K562 (cell line): ENCODE measurements around the gene TBC1D16.

Experiments
- ARID3B ChIP-seq: fragments of 250-450 bp; sonication (Bioruptor Pico); IDR thresholded peaks from 2 replicates; pipeline ENCODE4 v1.4.0; 2020; ENCODE audit warnings: borderline replicate concordance
- CEBPB ChIP-seq: fragments of 450-650 bp; IDR thresholded peaks from 2 replicates; pipeline ENCODE4 v1.6.1; 2016; ENCODE audit warnings: missing genetic modification characterization, missing compliant biosample characterization
- CTCF ChIP-seq, 3 experiments: IDR thresholded peaks in 2 of 3; conservative IDR thresholded peaks in 1 of 3; 2 replicates each; pipeline ENCODE4 v1.5.1; 2011 to 2012; ENCODE audit warnings: low read length in 3 of 3, mild to moderate bottlenecking in 3 of 3, control low read depth in 2 of 3, improper control_type of control experiment in 1 of 3, inconsistent platforms in 1 of 3, low read depth in 1 of 3, mixed read lengths in 1 of 3, moderate library complexity in 1 of 3; ENCODE audit not compliant: insufficient read depth in 2 of 3
- REST ChIP-seq, 2 experiments: fragments of 450-650 bp; formaldehyde crosslinking in 1 of 2; IDR thresholded peaks; 2 replicates each; pipeline versions ENCODE4 v1.4.0 to v1.6.1; 2014 to 2020; ENCODE audit warnings: mild to moderate bottlenecking in 2 of 2, borderline replicate concordance in 1 of 2, low read depth in 1 of 2

- TF ChIP-seq CTCF (IDR thresholded peaks at IDR 0.05 in 2 of 3, conservative IDR thresholded peaks at IDR 0.05 in 1 of 3; ENCODE audit: insufficient read depth in 2 of 3, low read depth in 1 of 3, low read length in 3 of 3) = no peak
- TF ChIP-seq ARID3B (CRISPR knock-in tag) = no peak
- TF ChIP-seq CEBPB (tag) = no peak
- no peak for TF ChIP-seq REST (IDR thresholded peaks at IDR 0.05; ENCODE audit: borderline replicate concordance)
- no peak for TF ChIP-seq REST (CRISPR knock-in tag; IDR thresholded peaks at IDR 0.05; ENCODE audit: low read depth)
These were observed 41.1 kb downstream of the TBC1D16 start for GRCh38 chr17:79994602-79995001.
